Measurements from ENCODE around the gene FAU.
A peak's percentile ranks its signal among the peaks of the same experiment; 100 is the strongest.

Gene FAU

DNA sequence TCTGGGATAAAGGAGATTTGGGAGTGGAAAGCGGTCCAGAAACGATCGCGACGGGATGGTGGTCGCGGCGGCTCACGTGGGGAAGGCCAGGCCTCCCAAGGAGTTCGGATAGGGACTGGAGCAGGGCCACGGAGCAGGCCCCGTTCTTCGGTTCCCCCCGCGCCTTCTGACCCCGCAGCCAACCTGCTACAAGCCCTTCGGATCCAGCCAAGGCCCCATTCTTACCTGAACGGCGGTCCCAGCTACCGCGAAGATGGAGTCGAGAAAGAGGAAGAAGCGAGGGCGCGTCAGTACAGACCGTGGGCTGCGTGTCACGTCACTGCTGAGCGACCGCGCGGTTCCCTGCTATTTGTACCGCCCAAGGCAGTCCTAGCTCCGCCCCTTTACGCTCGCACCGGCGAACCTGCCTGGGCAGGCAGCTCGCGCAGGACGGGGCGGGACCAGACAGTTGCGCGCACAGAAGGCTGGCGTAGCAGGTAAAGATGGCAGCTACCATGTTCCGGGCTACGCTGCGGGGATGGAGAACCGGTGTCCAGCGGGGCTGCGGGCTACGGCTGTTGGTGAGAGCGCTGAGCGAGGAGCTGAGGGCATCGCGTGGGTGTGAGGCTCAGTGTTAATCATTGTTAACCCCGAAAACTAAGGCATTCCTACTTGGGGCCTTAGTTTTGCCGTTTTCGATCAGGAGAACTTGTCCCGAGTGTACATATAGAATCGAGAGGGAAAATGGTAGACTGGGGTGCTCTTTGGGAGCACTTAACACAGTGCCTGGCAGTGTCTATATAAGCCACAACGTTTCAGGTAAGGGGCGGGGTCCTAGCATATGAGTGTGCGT, at the start of gene FAU, which contains the start of gene MRPL49:
Gene FAU, minus strand, starts transcription at position 270 of the 832 bp plus-strand sequence. CDS start 321 bp downstream, outside the sequence.
Gene MRPL49, plus strand, starts transcription at position 457 of the 832 bp plus-strand sequence. Its CDS starts 26 bp downstream, at position 483.
- TF ChIP-seq CTCF (IDR thresholded peaks at IDR 0.05; ENCODE audit: unreplicated experiment in 3 of 3): no peak
- Mint-ChIP-seq H3K36me3 (ENCODE audit: low read depth) (peaks cover 49% of the 10 kb centered on the region), H3K9me3 (no peaks in the 10 kb centered on the region), H3K27me3 (ENCODE audit: low read depth) (no peaks in the 10 kb centered on the region), H3K4me3 (peak within 1 kb of the TSS; percentile 98 to 100 (median 99)), H3K4me1 (peaks cover 28% of the 10 kb centered on the region), H3K27ac (peak within 1 kb of the TSS; percentile 94 to 98 (median 97))

- Mint-ChIP-seq H3K4me3 (no peak within 1 kb of the TSS), H3K27ac (peak within 1 kb of the TSS in 1 of 3 experiments; percentile 62), H3K9me3 (no peaks in the 10 kb centered on the region), H3K36me3 (ENCODE audit: low read depth) (no peaks in the 10 kb centered on the region), H3K4me1 (peaks cover 7% of the 10 kb centered on the region), H3K27me3 (ENCODE audit: low read depth) (peaks cover 6% of the 10 kb centered on the region)
- no peak for TF ChIP-seq CTCF (IDR thresholded peaks at IDR 0.05; ENCODE audit: unreplicated experiment in 3 of 3)
Observed at GRCh38 chr11:65170058-65170534, 48.2 kb upstream of the FAU start, which contains the start of gene SPDYC. TSS of gene SPDYC (plus strand) at chr11:65170233. CDS start at chr11:65171358, 1,125 bp downstream.

- Mint-ChIP-seq H3K27me3 (ENCODE audit: low read depth) (peaks cover 6% of the 10 kb centered on the region), H3K9me3 (no peaks in the 10 kb centered on the region), H3K4me3 (no peak overlapping the region), H3K4me1 (peaks cover 7% of the 10 kb centered on the region), H3K36me3 (ENCODE audit: low read depth) (no peaks in the 10 kb centered on the region), H3K27ac (peak overlapping the region in 1 of 3 experiments; percentile 62)
- TF ChIP-seq CTCF (IDR thresholded peaks at IDR 0.05; ENCODE audit: unreplicated experiment in 3 of 3): no peak
Observed at GRCh38 chr11:65169164-65169641, 47.3 kb upstream of the FAU start.

- Mint-ChIP-seq H3K4me3 (no peak overlapping the region), H3K27me3 (ENCODE audit: low read depth) (peaks cover 6% of the 10 kb centered on the region), H3K4me1 (peaks cover 7% of the 10 kb centered on the region), H3K9me3 (no peaks in the 10 kb centered on the region), H3K36me3 (ENCODE audit: low read depth) (no peaks in the 10 kb centered on the region), H3K27ac (no peak overlapping the region)
- no peak for TF ChIP-seq CTCF (IDR thresholded peaks at IDR 0.05; ENCODE audit: unreplicated experiment in 3 of 3)
Observed at GRCh38 chr11:65167656-65168055, 45.7 kb upstream of the FAU start.

- no peak overlapping the region for H3K27ac Mint-ChIP-seq
Observed at GRCh38 chr11:65166893-65167292, 45.0 kb upstream of the FAU start.

More at GRCh38 chr11:65166893-65167292, 45.0 kb upstream of the FAU start:
- Mint-ChIP-seq H3K27me3 (ENCODE audit: low read depth) (peaks cover 6% of the 10 kb centered on the region), H3K4me1 (peaks cover 7% of the 10 kb centered on the region), H3K36me3 (ENCODE audit: low read depth) (no peaks in the 10 kb centered on the region), H3K9me3 (no peaks in the 10 kb centered on the region), H3K4me3 (no peak overlapping the region)
- TF ChIP-seq CTCF (IDR thresholded peaks at IDR 0.05; ENCODE audit: unreplicated experiment in 3 of 3): no peak
